Left lung (tissue), 10 donors: Measurements from ENCODE around the gene OR4E2. TPM values are rescaled to one million over a fixed set of nuclear protein-coding genes. Genes with fewer than 3 reads are reported as not detected.

Experiments used
- ATAC-seq: fragments of 200-7000 bp; cut with Tn5 transposase; one replicate; pipeline ENCODE4 v1.9.1; 2020; ENCODE audit warnings: moderate library complexity
- DNase-seq, 4 donors: peaks; one replicate each; pipeline ENCODE4 v3.0.0-alpha.2; 2013 to 2020
- H3K27ac ChIP-seq, 2 donors: fragments of 200-600 bp; sonication (generic) in 1 of 2; one replicate each; pipeline versions ENCODE4 v1.5.0 to v1.8.0; 2020 to 2021
- H3K27me3 ChIP-seq, 2 donors: fragments of 200-600 bp; sonication (generic) in 1 of 2; one replicate each; pipeline versions ENCODE4 v1.5.0 to v1.8.0; 2020 to 2021
- H3K36me3 ChIP-seq, 2 donors: fragments of 200-600 bp; sonication (generic) in 1 of 2; one replicate each; pipeline versions ENCODE4 v1.5.0 to v1.8.0; 2020 to 2021
- H3K4me1 ChIP-seq, 2 donors: fragments of 200-600 bp; one replicate each; pipeline ENCODE4 v1.8.0; 2021
- H3K4me3 ChIP-seq, 2 donors: fragments of 200-600 bp; sonication (generic) in 1 of 2; one replicate each; pipeline versions ENCODE4 v1.5.0 to v1.8.0; 2020 to 2021; ENCODE audit warnings: mild to moderate bottlenecking in 1 of 2
- H3K9me3 ChIP-seq, 2 donors: fragments of 200-600 bp; sonication (generic) in 1 of 2; one replicate each; pipeline versions ENCODE4 v1.5.0 to v1.8.0; 2020 to 2021
- CTCF ChIP-seq, 2 donors: fragments of 200-600 bp; sonication (generic) in 1 of 2; IDR thresholded peaks; one replicate each; pipeline versions ENCODE4 v1.5.0 to v1.8.0; 2021; ENCODE audit warnings: antibody characterized with exemption in 2 of 2
- intact Hi-C, 2 donors: fragments of 100-400 bp; cut with DNase I; formaldehyde crosslinking; loops; one replicate each; pipeline versions ENCODE4 v1.11.2 to v1.14.2; 2022
- polyA plus RNA-seq, 6 donors: library from polyadenylated mRNA; unstranded; fragments of 120-200 nt; gene quantifications; one replicate each; pipeline ENCODE4 v1.2.1, GENCODE V29; 2013; ENCODE audit not compliant: insufficient read length in 6 of 6
- total RNA-seq, 2 donors: library from RNA; stranded (reverse); fragmentation: NEBNext Ultra II Directional; extraction: Animal tissue kit (Norgen Biotek cat#: 25700); gene quantifications; one replicate each; pipeline ENCODE4 v1.2.1, GENCODE V29; 2021
- donor health status: DM: no; HTN: yes; CAD: no.
- donor health status: DM: no; HTN: no; CAD: no.

The OR4E2 gene
- total and polyA plus RNA-seq, 8 donors, result 0.07 to 0.08 TPM; not detected in 6

- intact Hi-C loops, result no loop called here
- no peaks in the 10 kb centered on the region for H3K9me3 ChIP-seq
- no peak overlapping the region for H3K27ac ChIP-seq
- DNase-seq, result no peak
- no peaks in the 10 kb centered on the region for H3K36me3 ChIP-seq
- no peak overlapping the region for H3K4me3 ChIP-seq
- peaks cover 0 to 17% of the 10 kb centered on the region in 2 donors for H3K27me3 ChIP-seq
- H3K4me1 ChIP-seq, result no peaks in the 10 kb centered on the region
- ATAC-seq, result no peak
- TF ChIP-seq CTCF (IDR thresholded peaks at IDR 0.05), result no peak
Observed at GRCh38 chr14:21714318-21714929, 60.8 kb downstream of the OR4E2 start.

Other genes starting within 250 kb of the OR4E2 start
- 10 to 100 TPM; 69.2 to 73.5 TPM for gene CHD8, start 197.7 kb upstream of the OR4E2 start, total RNA-seq
- gene CHD8, start 197.7 kb upstream of the OR4E2 start, polyA plus RNA-seq, result 10 to 100 TPM; 75.0 to 83.0 (median 78.6) TPM
- gene RAB2B, start 176.9 kb upstream of the OR4E2 start, total RNA-seq, result 10 to 100 TPM; 26.8 to 30.2 TPM
- 10 to 100 TPM; 45.5 to 58.1 (median 50.2) TPM for gene RAB2B, start 176.9 kb upstream of the OR4E2 start, polyA plus RNA-seq
- 10 to 100 TPM; 62.9 to 67.9 TPM for gene TOX4, start 176.6 kb upstream of the OR4E2 start, total RNA-seq
- gene TOX4, start 176.6 kb upstream of the OR4E2 start, polyA plus RNA-seq, result 10 to 100 TPM; 56.3 to 69.1 (median 58.3) TPM
- gene METTL3, start 142.5 kb upstream of the OR4E2 start, total RNA-seq, result 10 to 100 TPM; 36.8 to 50.4 TPM
- 100 to 1,000 TPM in 1 of 6 donors, 10 to 100 TPM in 5; 85.9 to 109 (median 97.0) TPM for gene METTL3, start 142.5 kb upstream of the OR4E2 start, polyA plus RNA-seq
- 10 to 100 TPM in 1 of 2 donors, 1 to 10 TPM in 1; 7.6 to 12.4 TPM for gene SALL2, start 127.5 kb upstream of the OR4E2 start, total RNA-seq
- 10 to 100 TPM; 32.3 to 44.9 (median 39.5) TPM for gene SALL2, start 127.5 kb upstream of the OR4E2 start, polyA plus RNA-seq
- not detected for gene OR10G3, start 73.8 kb upstream of the OR4E2 start, total RNA-seq
- under 1 TPM in 3 of 6 donors, not detected in 3; 0.06 to 0.08 (median 0.07) TPM for gene OR10G3, start 73.8 kb upstream of the OR4E2 start, polyA plus RNA-seq
- gene OR10G2, start 18.9 kb upstream of the OR4E2 start, total RNA-seq, result not detected
- gene OR10G2, start 18.9 kb upstream of the OR4E2 start, polyA plus RNA-seq, result not detected
- not detected for gene OR4E1, start 20.0 kb downstream of the OR4E2 start, total RNA-seq
- gene OR4E1, start 20.0 kb downstream of the OR4E2 start, polyA plus RNA-seq, result under 1 TPM in 5 of 6 donors, not detected in 1; 0.05 to 0.08 (median 0.06) TPM